Right kidney (tissue), 1 donor: Measurements from ENCODE around the gene SLC7A14.

ENCODE experiments used
- DNase-seq: peaks from one replicate; pipeline ENCODE4 v3.0.0-alpha.2; 2016

The SLC7A14 gene

DNA sequence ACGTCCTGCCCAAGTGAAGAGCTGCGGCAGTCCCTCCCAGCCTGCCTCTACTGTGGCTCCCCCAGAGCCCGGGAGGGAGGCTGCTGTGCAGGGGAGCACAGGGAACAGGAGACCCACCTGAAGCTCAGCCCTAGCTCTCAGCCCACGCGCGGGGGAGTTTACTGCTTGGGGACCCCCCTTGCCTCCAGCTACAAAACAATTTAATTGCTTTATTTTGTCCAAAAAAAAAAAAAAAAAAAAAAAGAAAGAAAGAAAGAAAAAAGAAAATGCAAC lies 89.1 kb downstream of the SLC7A14 start:
- DNase-seq: no peak

DNA sequence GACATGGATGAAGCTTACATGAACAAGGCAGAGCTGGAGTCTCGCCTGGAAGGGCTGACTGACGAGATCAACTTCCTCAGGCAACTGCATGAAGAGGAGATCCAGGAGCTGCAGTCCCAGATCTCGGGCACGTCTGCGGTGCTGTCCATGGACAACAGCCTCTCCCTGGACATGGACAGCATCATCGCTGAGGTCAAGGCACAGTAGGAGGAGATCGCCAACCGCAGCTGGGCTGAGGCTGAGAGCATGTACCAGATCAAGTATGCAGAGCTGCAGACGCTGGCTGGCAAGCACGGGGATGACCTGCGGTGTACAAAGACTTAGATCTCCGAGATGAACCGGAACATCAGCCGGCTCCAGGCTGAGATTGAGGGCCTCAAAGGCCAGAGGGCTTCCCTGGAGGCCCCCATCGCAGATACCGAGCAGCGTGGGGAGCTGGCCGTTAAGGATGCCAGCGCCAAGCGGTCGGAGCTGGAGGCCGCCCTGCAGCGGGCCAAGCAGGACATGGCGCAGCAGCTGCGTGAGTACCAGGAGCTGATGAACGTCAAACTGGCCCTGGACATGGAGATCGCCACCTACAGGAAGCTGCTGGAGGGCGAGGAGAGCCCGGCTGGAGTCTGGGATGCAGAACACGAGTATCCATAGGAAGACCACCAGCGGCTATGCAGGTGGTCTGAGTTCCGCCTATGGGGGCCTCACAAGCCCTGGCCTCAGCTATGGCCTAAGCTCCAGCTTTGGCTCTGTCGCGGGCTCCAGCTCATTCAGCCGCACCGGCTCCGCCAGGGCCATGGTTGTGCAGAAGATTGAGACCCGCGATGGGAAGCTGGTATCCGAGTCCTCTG lies 89.6 kb downstream of the SLC7A14 start:
- DNase-seq: peak; percentile 37

DNA sequence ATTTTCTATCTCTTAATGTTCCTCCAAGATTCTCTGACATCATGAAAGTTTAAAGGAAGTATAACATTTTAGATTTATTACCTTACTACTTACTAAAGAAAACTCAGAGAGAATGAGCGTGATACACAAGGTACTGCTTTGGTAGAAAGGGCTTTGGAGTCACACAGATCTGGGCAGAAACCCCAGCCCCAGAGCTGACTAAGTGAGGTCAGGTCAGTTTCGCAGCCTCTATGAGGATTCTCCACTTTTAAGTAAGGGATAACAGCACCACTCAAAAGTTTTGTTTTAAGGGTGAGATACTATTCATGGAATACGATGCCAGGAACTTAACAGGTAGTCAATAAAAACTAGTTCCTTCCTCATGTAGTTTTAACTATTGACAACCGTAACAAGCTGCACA lies 91.1 kb downstream of the SLC7A14 start:
- no peak for DNase-seq

DNA sequence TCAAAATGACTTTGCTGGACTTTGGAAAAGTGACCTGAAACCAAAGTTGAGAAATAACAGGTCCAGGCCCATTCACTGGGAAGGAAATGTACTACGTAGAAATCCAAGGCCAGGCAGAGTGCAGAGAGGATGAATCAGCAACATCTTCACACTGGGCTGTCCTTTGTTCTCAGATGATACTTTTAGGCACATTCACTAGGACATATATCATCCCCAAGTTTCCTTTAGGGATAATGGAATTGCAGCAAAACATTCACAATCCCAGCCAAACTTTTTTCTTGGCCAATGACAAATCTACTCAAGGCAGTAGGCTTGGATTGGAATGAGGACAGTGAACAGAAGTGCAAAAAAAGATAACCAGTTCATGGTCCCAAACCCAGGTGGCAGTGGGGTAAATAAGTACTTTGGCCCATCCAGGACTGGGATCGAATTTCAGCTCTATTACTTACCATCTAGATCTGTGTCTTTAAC lies 92.1 kb downstream of the SLC7A14 start:
- DNase-seq: no peak

DNA sequence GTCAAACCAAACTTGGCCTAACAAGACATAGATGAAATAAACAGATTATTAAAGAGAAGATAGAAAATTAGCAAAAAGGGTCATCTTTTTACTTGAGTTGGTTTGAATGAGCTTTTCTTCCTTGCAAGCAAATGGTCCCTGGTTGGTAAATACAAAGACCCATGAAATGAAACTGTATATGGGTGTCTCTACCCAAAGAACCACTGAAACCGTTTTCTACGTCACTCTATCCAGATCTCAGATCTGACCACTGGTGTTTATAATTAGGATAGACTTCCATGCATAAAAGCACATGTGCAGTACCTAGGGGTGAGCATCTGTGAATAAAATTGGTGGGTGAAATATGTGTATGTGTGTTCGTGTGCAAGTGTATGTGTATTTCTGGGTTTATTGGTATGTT lies 94.0 kb downstream of the SLC7A14 start:
- DNase-seq: no peak

DNA sequence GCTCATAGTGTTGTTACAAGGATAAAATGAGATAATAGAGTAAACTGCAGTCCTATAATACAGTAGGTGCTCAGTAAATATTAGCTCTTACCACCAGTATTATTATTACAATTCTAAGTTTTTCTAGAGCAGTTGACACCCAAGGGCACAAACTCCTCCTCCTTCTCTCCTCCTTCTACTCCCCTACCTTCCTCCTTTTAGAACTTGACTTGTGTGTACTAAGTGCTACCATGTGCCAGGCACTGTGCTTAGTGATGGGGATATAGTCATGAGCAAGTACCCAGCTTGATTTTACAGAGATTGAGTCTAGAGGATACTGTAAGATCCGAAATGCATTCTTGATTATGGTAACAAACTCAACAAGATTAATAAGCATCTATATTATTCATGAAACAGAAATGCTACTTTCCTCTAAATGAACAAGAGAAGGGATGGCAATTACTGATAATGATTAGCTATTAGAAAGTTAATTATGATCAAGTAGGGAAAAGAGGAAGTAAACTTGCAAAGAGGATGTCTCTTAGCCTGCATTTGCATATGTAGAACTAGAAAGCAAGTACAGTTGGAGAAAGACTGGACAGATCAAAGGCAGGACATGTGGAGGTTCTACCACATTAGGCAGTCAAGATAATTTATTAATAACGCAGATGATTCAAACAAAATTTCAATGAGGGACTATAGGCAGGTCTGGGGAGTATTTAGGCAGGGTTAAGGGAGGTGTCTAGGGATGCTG lies 94.9 kb downstream of the SLC7A14 start:
- DNase-seq: no peak

DNA sequence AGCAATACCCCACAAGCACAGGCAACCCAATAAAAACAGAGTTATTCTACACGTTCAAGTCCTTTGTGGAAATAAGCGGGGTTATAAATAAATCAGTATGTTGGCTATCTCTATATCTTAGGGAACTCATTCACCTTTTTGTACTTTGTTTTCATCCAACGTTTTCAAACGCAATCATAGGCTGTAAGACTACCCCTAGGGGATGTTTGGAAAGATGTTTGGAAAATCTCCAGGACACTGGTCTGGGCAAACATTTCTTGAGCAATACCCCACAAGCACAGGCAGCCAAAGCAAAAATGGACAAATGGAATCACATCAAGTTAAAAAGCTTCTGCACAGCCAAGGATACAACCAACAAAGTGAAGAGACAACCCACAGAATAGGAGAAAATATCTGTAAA lies 97.1 kb downstream of the SLC7A14 start:
- DNase-seq: no peak

DNA sequence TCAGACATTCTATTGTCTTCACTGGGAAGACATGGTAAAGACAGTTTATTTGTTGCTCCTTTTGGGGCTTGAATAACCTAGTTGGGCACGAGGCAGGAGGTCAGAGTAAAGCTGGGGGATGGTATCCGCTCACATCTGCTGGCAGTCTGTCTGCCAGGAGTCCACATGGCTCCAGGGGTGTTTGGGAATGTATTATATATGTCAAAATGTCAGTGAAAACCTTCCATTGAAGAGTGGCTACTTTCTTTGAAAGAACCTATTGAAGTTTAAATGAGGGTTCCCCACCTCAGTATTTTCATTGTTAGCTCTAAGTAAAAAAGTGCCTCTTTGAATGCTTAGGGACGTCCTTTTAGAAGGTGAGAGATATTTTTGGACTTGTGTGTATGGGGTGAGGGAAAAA lies 98.8 kb downstream of the SLC7A14 start:
- no peak for DNase-seq

DNA sequence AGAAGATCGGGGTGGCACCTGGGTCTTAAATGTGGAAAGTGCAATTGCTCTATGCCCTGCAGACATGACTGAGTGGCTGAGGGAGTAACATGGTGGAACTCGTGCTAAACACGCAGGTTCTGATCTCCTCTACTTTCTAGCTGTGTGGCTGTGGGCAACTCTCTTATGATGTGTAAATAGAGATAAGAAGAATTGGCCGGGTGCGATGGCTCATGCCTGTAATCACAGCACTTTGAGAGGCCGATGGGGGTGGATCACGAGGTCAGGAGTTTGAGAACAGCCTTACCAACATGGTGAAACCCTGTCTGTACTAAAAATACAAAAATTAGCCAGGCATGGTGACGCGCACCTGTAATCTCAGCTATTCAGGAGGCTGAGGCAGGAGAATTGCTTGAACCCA lies 99.5 kb downstream of the SLC7A14 start:
- DNase-seq: no peak

DNA sequence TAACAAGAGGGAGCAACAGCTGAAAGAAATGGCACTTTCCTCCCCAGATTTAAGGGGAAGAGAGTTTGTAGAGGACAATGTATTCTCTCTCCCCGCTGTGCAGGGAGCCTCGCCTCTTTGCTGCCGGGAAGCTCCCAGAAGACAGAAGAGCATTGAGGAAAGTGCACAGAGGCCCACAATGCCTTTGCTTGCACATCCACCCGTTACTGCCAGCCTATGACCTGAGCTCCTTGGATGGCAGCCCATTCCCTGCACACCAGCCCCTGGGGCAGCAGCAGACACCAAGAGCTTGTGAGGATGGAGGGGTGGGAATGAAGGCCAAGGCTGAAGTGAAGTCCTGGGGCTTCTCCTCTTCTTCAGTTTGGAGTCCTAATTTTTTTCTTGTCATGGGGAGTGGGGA lies 100.2 kb downstream of the SLC7A14 start:
- DNase-seq: no peak

DNA sequence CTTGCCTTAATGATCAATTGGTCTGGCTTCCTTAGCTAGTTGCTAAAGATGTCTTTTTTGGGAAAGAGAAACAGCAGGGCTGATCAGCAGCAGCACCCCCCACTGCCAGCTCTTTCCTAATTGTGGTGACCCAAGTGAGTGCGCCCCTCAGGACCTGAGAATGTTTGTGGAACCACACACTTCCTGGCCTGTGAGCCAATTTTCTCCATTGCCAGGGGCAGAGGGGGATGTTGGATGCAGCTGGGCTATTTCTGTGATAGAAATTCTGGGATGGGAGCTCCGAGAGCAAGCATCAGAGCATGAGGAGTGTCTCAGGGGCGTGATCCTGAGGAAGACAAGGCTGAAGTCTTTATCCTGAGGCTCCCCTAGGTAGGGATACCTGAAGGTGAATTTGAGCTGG lies 100.6 kb downstream of the SLC7A14 start:
- DNase-seq: no peak

DNA sequence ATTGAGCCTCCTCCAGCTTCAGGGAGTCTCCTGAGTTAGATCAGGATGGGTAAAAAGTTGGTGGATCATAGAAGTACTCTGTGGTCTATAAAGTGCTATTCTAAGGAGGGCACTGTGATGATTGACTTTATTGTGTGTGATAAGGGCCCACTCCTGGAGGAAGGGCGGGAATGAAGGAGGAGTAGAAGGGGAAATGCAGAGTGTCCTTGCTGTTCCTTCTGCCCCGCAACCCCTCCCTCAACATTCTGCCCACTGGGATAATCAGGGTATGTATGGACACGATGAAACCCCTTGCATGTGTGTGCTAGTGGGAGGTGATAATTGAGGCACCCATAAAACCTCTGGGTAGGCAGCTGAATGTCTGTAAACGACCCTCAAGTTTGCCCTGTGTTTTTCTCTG lies 101.0 kb downstream of the SLC7A14 start:
- no peak for DNase-seq

DNA sequence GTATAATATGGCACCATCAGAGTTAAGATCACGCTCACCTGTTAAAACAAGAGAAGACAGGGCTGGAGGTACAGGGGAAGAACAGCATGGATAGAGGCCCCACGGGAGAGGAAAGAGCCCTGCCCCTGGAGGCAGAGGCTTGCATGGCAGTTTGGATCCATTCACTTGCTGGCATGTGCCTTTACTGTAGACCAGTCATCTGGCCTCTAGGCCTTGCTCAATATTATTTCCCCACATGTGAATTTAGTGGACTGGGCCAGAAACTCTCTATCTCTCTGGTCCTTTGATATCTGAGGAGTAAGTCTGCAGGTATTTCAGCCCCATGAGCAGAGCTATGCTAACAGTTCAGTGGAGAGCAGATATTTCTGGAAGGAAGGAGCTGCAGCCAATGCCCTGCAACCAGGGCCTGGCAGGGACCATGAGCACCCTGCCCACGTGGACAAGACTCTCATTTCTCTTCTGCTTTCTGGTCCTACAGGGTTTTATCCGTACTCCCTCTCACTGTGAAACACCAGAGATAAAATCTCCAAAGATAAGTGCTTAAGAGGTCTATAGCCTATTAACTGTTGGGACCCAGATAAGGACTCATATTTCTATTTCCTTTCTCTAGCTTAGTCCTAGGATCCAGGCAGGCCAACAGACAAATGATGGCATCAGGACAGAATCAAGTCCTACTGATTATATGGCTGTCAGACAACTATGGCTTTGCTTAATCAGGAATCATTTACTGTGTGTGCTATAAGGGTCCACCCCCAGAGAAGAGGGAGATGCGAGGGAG lies 102.2 kb downstream of the SLC7A14 start:
- no peak for DNase-seq

DNA sequence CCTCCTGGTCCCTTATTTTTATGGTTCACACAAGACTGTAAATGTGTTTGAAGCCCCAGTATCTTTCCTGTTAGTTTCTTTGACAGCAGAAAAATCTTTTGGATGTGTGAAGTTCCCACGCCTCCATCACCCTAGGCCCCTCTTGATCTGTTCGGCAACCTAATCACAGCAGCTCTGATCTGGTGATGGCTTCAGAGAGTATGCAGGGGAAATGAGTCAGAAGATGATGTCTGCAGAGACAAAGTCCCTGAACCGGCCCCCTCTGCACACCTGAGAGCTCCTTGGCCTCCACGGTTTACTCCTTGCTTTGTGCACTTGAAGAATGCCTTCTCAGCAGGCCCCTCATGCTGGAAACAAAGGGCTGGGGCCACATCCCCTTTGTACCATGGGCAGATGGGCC lies 103.7 kb downstream of the SLC7A14 start:
- no peak for DNase-seq

DNA sequence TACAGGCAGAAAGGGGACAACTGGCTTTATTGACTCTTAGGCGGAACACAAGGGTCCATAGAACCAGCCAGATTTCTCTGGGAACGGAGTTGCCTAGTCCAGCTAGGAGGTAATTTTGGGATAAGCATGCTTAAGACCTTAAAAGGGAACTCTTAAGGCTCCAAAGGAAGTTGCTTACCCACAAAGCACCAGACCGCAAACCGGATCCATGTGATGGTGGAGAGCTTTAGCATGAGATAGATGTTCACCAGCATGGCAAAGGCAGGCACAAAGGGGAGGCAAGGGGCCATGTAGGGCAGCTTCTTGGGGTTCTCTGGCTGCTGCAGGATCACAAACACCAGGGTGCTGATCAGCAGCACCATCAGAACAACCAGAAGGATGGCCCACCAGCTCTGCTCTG lies 105.8 kb downstream of the SLC7A14 start:
- no peak for DNase-seq

DNA sequence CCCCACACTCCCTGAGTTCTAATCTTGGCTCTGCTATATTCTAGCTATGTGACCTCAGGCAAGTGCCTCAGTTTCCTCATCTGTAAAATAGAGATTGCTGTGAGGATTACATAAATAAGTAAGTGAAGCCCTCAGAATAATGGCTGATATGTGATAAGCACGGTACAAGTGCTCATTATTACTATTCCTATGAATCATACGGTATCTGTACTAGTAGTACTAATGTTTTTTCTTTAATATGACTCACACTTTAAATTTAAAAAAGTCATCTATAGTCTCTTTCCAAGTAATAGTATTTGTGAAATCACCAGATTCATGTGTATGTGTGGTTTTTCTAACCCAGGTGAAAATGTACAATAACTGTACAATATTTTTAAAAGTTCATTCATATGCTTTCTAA lies 108.5 kb downstream of the SLC7A14 start:
- no peak for DNase-seq

DNA sequence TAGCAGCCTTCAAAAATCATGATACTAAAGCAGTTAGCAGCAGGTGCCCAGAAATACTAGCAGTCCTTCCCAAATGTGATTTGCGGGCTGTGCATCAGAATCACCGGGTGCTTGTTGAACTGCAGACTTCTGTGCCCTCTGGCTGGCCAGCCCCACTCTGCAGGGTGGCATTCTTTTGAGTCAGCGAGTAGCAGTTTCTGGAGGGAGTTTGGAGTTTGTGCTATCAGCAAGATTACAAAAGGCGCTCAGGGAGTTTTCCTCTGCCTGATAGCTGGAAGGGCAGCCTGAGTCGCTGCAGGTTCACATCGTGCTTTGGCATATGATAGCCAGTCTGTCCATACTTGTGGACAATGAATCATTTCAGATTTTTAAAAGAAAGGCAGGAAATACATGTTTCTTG lies 109.6 kb downstream of the SLC7A14 start:
- no peak for DNase-seq

DNA sequence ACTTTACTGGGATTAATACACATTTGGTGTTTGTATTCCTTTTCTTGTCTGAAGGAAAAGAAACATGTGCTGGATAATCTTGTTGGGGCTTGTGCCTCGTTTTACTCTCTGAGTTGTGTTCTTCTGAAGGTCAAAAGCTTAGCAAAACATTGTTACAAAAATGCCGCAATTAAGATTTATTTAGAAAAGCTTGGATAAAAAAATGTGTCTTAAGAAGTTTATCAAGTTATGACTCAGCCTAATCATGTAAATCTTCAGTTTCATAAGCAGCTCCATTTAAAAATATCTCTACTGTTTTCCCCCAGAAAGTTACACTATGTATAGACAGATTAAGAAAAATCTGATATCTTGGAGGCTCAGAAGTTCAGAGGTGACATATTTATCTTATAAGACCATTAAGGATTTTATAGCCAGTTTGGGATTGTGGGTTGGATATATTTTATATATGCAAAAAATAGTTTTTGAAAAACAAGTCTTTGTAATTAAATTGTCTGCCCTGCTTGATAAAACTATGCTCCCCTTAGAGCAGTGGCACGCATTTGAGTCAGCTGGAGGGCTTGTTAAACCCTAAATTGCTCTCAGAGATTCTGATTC lies 110.7 kb downstream of the SLC7A14 start:
- DNase-seq: no peak

DNA sequence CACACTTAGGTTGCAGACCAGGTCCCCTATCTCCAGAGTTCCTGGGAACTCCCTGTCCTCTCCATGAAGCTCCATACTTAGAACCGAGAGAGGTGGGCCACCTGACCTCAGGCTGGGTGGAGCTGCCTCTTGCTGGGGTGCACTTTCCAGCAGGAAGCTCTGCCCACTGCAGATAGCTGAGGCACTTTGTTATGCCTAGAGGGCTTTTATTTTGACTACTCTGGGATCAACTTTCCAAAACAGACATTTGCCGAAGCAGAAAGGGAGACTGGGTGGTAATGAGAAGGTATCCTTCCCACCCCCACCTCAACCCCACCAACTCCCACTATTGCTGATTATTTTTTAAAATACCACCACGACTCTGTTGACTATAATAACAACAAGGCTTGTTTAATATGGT lies 112.5 kb downstream of the SLC7A14 start:
- no peak for DNase-seq

DNA sequence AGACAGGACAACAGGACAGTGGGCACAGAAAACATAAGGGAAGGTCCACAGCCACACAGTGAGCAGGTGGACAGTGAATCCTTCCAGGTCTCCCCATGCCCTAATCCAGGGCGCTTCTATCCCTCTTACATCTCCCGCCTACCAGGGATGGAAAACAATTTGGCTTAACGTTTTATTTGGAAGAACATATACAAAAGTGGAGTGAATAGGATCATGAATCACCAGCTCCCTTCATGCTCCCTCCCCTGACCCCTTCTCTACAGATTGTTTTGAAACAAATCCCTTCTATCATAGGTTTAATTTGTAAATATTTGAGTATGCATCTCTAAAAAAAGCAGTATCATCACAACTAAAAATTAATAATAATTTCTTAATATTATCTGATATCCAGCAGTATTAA lies 114.7 kb downstream of the SLC7A14 start:
- DNase-seq: no peak

DNA sequence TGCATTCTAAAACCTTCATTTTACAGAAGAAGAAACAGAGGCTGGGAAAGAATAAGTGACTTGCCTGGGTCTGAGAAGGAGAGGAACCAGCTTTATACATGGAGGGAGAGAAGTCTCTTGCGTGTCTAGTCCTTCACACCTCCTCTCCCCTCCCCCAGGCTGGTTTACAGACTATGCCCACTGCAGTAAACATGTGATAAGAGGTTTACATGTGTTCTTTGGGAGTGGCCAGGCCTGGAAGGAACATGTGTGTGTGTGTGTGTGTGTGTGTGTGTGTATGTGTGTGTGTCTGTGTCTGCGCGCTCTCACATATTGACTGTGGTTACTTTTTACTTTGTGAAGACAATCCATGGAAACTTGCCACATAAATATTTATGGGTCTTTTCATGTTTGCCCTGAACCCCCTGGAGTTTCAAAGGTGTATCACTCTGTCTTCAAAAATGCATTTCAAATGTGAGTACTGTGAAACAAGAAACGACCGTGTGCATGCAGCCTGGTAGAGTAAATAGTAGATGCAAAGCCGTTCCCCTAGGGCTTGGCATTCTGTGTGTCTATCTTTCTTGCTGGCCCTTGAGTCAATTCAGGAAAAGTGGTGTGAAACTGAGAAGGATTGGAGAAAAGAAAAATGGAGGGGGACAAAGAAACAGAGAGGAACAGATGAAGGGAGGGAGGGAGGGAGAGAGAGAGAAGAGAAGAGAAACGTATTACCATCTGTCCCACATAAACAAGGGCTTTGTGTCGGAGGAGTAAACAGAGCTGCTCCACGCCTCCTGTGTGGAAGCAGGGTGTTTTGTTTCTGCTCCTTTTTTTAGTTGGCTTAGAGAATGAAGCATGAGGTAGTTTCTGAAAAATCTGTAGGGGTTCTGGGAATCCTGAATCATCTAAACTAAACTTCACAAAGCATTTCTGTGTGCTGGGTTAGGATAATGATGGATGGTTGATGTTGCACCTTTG lies 115.5 kb downstream of the SLC7A14 start:
- DNase-seq: peak; percentile 42
